Cortex of kidney (tissue), 1 donor: ENCODE data around the gene ATP2A3.
"Not testable (repeated sequence)": the region's sequence is repeated elsewhere in the genome, so short reads cannot be mapped to it uniquely, and the experiment has no call there.

Experiments used
- DNase-seq: peaks from one replicate; lab custom pipeline; 2025; lab: John Stamatoyannopoulos, UW

Gene ATP2A3

DNA sequence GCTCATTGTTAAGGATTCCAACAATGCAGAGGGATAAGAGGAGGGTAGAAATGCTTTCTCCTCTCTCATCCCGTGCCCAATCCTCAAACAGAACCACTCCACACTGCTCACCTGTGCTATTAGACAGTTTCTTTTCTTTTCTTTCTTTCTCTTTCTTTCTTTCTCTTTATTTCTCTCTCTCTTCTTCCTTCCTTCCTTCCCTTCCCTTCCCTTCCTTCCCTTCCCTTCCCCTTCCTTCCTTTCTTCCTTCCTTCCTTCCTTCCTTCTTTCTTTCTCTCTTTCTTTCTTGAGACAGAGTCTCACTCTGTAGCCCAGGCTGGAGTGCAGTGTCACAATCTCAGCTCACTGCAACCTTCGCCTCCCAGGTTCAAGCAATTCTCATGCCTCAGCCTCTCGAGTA is 27.5 kb upstream of the ATP2A3 start:
- DNase-seq, result not testable (repeated sequence)

DNA sequence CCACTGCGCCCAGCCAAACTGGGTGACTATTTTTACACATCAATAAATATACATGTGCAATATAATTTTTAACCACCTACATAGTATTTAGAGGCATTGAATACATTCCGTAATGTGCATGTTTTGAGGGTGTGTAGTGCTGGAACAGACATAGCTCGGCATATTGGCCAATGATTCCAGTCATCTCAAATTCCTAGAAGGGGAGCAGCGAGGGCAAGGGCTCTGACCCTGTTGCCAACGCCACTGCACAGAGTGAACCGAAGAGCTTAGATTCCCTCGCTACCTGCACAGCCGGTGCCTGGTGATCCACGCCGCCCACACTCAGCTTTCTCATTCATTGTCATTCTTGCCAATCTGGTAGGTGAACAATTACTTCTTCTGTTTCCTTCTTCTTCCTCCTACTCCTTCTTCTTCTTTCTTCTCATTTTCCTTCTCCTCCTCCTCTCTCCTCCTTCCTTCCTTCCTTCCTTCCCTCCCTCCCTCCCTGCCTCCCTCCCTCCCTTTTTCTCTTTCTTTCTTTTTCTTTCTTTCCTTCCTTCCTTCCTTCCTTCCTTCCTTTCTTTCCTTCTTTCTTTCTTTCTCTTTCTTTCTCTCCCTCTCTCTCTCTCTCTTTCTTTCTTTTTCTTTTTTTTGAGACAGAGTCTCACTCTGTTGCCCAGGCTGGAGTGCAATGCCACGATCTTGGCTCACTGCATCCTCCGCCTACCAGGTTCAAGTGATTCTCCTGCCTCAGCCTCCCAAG is 26.3 kb upstream of the ATP2A3 start:
- DNase-seq, result no peak

DNA sequence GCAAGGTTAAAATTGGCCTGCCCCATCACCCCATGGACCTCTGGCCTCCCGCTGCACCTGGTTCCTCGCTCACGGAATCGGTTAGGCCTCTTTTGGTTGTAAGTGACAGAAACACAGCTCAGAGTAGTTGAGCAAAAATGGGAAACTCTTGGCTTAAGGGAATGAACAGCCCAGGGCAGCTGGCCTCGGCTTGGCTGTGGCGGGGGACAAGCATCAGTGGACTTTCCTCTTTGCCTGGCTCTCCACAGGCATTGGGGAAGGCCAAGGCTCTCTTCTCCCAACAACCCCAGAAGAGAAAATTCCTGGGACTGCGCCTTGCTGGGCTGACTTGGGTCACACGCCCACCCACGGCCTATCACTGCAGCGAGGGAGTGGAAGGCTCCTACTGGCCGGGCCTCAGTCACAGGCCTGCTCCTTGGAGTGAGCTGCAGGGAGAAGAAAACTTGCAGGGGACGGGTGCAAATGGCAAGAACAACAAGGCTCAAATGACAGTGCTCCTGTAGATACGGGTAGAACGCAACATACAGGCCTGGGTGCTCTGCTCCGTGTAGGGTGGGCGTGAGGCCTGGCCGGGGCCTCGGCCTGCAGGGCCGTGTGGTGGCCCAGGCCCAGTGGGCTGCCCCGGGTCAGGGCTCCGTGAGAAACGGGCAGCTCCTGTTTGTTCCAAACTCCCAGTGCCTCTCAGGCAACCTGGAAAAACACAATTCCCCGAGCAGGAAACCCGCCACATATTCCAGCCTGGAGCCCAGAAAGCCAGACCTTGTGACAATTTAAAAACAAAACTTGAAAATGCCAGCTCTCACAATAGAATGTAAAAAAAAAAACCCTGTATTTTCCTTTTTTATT is 25.0 kb upstream of the ATP2A3 start:
- no peak for DNase-seq

GRCh38 chr17:3988297-3989040 is 24.2 kb upstream of the ATP2A3 start:
- DNase-seq, result no peak

DNA sequence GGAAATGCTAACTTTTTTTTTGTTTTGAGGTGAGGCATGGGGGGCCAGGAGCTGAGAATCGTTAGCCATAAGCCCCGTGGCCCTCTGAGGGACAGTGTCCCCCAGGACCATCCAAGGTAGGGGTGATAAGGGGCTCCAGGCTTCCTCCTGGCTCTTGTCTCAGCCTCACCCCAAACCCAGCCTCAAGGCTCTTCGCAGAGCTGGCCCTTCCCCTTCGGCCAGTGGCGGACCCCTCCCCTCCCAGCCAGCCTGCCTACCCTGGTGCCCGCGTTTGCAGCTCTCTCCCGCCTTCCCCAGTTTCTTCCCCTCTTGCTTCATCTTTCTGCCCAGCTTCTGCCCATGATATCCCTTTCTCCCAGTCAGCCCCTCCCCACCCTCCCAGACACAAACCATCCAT is 22.7 kb upstream of the ATP2A3 start:
- no peak for DNase-seq

DNA sequence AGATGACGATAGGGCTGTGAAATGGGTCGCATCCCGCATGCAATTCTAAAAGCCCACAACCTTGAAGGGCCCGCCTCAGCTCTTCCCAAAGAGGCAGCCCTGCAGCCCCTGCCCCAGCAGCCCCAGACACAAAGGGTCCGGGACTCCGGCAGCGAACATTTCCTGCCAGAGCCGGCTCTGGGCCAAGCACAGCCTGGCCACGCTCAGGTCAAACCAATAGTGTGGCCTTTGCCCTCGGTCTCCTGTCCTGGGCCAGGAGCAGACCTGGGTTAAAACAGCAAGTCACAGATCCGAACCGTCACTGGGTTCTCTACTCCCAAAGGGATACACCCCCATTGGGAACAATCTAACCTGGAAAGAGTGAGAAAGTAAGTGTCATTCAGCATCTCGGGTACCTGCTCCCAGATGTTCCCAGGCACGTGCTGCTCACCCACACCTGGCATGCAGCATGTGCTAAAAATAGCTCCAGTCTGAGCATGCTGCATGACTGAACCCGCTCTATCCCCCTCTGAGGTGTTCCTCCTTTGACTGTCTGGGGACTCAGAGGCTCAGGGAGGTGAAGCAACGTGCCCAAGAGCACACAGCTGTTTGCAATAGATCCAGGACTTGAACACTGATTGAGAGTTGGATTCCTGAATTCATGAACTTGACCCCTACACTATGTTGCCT is 22.2 kb upstream of the ATP2A3 start:
- DNase-seq, result no peak

DNA sequence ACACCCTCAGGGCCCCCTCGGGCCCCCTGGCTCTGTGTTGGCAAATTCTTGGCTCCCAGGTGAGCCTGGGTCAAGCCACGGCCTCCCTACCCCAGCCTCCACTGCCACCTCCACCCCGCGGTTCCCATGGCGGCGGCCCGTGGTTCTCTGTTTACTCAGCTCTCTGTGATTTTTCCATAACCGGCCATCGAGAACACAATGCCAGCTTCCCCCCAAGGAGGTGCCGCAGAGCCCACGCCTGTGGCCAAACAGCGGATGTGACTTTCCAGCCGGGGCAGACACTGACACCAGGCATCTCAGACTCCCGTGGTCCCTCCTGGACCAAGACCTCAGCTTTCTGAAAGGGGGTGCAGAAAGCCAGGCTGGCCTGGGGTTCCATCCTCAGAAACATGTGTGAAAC is 21.6 kb upstream of the ATP2A3 start:
- DNase-seq, result no peak

DNA sequence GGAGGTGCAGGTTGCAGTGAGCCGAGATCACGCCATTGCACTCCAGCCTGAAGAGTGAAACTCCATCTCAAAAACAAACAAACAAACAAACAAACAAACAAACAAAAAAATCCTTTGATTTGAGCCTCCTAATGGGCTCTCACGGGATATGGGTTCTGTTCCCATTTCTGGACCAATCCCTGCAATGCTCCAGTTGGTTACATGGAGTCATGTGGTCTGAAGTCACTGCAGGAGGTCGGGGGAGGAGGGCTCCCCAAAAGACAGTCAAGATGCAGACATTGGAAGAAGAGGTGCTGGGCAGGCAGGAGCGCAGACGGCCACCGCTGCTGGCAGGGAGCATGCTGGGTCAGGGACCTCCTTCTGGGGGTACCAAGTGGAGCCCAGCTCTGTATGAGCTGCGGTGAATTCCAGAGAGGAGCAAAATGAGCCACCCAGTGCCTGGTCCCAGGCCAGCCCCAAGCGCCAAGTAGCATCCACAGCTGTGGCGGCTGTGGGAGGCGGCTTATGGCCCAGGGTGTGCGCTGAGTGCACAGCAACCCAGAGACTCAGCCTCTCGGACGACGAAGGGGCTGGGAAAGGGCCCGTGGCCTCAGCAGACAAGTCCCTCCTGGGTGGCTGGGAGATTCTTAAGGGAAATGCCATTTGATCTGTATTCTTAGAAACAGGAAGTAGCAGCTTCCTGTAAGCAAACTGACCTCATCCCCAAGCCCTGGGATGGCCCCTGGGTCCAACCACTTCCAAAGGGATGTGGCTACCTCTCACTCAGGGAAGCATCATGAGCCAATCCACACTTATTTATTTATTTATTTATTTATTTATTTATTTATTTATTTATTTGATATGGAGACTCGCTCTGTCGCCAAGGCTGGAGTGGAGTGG is 19.6 kb upstream of the ATP2A3 start:
- DNase-seq, result no peak

DNA sequence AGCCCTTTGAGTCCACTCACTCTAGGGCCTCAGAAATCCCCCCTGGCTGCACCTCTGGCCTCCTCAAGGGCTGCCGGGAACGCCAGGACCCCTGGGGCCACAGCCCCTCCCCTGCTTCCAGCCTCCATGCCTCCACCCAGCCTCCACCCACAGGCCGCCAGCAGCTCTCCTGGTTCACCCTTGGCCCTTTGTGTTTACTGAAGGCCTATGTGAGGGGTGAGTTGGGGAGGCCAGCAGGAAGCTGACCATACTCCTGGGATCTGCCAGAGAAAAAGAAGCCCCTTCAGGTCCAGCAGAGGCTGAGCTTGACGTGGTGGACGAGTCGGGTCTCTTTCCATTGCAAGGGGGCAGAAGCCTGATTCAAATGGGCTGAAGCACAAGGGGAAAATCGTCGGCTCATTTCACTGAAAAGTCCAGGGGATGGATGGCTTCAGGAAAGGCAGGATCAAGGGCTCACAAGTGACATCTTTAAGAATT is 18.3 kb upstream of the ATP2A3 start:
- DNase-seq, result no peak

DNA sequence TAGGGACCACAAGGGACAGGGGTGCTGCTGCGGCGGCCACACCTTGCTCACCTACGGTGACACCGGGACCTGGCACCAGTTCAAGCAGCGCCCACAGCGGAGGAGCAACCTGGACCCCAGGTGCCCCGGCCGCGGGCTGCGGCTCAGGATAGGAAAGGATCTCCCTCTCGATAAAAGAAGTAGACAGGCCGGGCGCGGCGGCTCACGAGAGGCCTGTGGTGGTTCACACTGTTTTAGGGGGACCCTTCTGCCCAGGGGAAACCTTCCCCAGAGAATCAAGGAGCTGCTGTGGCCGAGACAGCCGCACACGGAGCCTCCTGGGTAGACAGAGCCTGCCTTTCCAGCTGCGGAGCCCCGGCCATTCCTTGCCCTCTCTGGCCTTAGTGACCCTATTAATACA is 17.9 kb upstream of the ATP2A3 start:
- no peak for DNase-seq

DNA sequence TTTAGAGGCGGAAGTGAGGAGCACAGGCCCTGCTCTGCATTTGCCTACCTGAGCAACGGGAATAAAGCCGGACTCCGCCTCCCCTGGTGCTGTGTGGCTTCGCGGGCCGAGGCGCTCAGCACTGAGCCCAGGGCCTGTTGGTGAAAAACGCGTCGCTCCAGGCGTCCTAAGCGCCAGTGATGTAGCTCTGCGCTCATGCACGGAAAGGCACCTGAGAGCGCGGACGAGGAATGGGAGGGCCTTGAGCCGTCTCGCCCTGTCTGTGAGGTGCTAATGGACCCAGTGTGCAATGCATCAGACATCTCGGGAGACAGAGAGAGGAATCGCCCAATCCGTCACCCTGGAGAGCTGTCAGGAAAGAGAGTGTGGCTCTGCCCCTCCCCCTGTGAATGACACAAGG is 17.2 kb upstream of the ATP2A3 start:
- DNase-seq, result no peak

- no peak for DNase-seq
Observed at GRCh38 chr17:3980381-3981014, 16.3 kb upstream of the ATP2A3 start.

DNA sequence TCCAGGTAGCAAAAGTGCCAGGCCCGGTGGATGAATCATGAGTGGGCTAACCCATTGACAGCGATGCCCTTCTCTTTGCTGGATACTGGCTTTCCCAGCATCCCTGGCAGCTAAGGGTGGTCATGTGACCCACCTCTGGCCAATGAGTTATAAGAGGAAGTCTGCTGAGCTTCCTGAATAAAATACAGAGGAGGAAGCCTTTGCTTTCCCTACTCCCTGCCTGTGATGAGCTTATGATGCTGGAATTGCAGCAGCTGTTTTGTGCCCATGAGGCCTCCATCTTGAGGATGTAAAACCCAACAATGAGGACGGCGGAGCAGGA is 15.0 kb upstream of the ATP2A3 start:
- no peak for DNase-seq

- DNase-seq, result no peak
Observed at GRCh38 chr17:3978421-3979289, 14.4 kb upstream of the ATP2A3 start.

GRCh38 chr17:3977387-3977786 is 13.2 kb upstream of the ATP2A3 start:
- DNase-seq, result no peak

GRCh38 chr17:3976675-3977171 is 12.5 kb upstream of the ATP2A3 start:
- DNase-seq, result no peak

- no peak for DNase-seq
Observed at GRCh38 chr17:3974980-3975379, 10.7 kb upstream of the ATP2A3 start.

DNA sequence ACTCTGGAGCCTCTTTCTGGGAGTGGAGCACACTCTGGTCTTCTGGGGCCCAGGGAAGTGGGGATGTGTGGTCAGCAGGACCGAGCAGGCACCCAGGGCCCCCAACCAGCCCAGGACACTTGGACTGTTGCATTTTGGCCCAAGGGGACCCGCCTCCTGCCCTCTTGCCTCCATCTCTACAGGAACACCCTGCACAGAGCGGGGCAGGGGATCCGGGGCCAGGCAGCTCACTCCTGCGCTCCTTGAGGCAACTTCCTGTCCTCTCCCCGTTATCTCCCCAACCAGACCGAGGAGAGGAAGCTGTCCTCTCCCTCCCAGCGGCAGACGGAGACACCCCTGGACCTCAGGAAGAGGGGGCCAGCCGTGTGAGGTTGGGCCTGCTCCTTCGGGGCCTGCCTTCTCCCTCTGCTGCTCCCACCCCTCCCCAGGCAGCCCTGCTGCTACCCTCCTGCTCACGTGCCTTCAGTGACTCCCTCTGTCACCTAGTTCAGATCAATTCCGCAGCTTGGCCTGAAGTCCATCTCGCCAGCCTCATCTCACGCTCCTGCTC is 10.0 kb upstream of the ATP2A3 start:
- no peak for DNase-seq

DNA sequence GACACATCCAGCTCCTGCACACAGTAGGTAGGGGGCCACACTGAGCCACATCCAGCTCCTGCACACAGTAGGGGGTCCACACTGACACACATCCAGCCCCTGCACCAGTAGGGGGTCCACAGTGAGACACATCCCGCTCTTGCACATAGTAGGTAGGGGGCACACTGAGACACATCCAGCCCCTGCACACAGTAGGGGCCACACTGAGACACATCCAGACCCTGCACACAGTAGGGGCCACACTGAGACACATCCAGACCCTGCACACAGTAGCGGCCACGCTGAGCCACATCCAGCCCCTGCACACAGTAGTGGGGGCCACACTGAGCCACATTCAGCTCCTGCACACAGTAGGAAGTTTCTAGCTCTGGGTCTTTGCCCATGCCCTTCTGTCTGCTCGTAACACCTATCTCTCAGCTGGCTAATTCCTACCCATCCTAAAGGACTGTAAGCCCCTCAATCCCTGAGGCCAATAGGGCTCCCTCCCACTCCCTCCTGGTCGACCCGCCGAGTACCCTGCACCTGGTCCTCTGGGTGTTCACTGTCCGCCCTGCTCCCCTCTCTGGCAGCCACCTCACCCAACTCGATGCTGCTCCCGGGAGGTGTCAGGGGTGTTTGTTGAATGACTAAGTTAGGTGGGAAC is 9.4 kb upstream of the ATP2A3 start:
- DNase-seq, result no peak
